BJ (cell line): ENCODE measurements around the gene PORCN. TPM values are rescaled to one million over a fixed set of nuclear protein-coding genes. Genes with fewer than 3 reads are reported as not detected.

ENCODE experiments used
- CTCF ChIA-PET: fragments of 350-600 bp; formaldehyde crosslinking; extraction: SDS; loops from one replicate; lab custom pipeline; 2021; ENCODE audit warnings: antibody characterized with exemption, inconsistent platforms; lab: Yijun Ruan, JAX
- POLR2A ChIA-PET: fragments of 300-600 bp; sonication (Branson Sonifier 250); formaldehyde crosslinking; extraction: SDS; loops from one replicate; lab custom pipeline; 2021; ENCODE audit warnings: antibody characterized with exemption; lab: Charles Lee
- DNase-seq: peaks from one replicate; pipeline ENCODE4 v3.0.0-alpha.2; 2011; ENCODE audit warnings: low read depth
- H3K27me3 ChIP-seq: 2 replicates; pipeline ENCODE4 v1.6.0; 2011; ENCODE audit warnings: low read length; ENCODE audit not compliant: control insufficient read depth, insufficient read depth
- H3K36me3 ChIP-seq: 2 replicates; pipeline ENCODE4 v1.5.1; 2011; ENCODE audit warnings: low read length; ENCODE audit not compliant: control insufficient read depth, insufficient read depth
- H3K4me3 ChIP-seq: 2 replicates; pipeline ENCODE4 v1.5.1; 2011; ENCODE audit warnings: low read depth, mild to moderate bottlenecking, control low read depth, low read length
- CTCF ChIP-seq: IDR thresholded peaks from 2 replicates; pipeline ENCODE4 v1.5.1; 2011; ENCODE audit warnings: low read depth, mild to moderate bottlenecking, control low read depth, inconsistent platforms, low read length, moderate library complexity; ENCODE audit not compliant: insufficient read depth
- polyA plus RNA-seq: library from polyadenylated mRNA; depleted of rRNA; stranded (reverse); fragments of >200 nt; gene quantifications from 2 replicates; pipeline ENCODE4 v1.2.3, GENCODE V29; 2011

The PORCN gene
- polyA plus RNA-seq, 1 experiment, result 18.0 TPM

GRCh38 chrX:48490661-48491060 is 18.1 kb upstream of the PORCN start:
- CTCF ChIA-PET, result interaction anchor here (0.6 kb wide), 1 partner anchor 165 kb away, joined by 3 read pairs; no protein-coding TSS in a partner anchor
- Histone ChIP-seq H3K27me3 (no peaks in the 10 kb centered on the region), H3K4me3 (no peak overlapping the region), H3K36me3 (no peaks in the 10 kb centered on the region)
- POLR2A ChIA-PET, result no interaction called here
- no peak for DNase-seq
- TF ChIP-seq CTCF, result no peak

- CTCF ChIA-PET, result interaction anchor here (1.1 kb wide), 1 partner anchor 17 kb away, joined by 3 read pairs; no protein-coding TSS in a partner anchor
- H3K36me3 ChIP-seq, result no peaks in the 10 kb centered on the region
- POLR2A ChIA-PET, result no interaction called here
- H3K4me3 ChIP-seq, result no peak overlapping the region
- no peaks in the 10 kb centered on the region for H3K27me3 ChIP-seq
- DNase-seq, result no peak
- no peak for TF ChIP-seq CTCF
Measured at GRCh38 chrX:48491809-48492208, 17.0 kb upstream of the PORCN start.

- POLR2A ChIA-PET, result no interaction called here
- no peak overlapping the region for H3K4me3 ChIP-seq
Measured at GRCh38 chrX:48492293-48492910, 16.4 kb upstream of the PORCN start.

GRCh38 chrX:48493890-48494364 is 14.9 kb upstream of the PORCN start:
- ChIA-PET POLR2A (no interaction called here), CTCF (interaction anchor here (0.8 to 3.2 kb wide), 7 partner anchors 8 to 467 kb away, joined by 3 to 25 read pairs (median 4); no protein-coding TSS in a partner anchor)
- peak; percentile 21; the same call in 1 of the 2 replicates for TF ChIP-seq CTCF
- H3K4me3 ChIP-seq, result no peak overlapping the region
- no peaks in the 10 kb centered on the region for H3K27me3 ChIP-seq
- no peaks in the 10 kb centered on the region for H3K36me3 ChIP-seq
- no peak for DNase-seq

More at GRCh38 chrX:48492293-48492910, 16.4 kb upstream of the PORCN start:
- Histone ChIP-seq H3K36me3 (no peaks in the 10 kb centered on the region), H3K27me3 (no peaks in the 10 kb centered on the region)
- CTCF ChIA-PET, result interaction anchor here (1.1 to 3.2 kb wide), 3 partner anchors 18 to 466 kb away, joined by 3 to 25 read pairs (median 5); no protein-coding TSS in a partner anchor
- no peak for TF ChIP-seq CTCF
- DNase-seq, result no peak

- ChIA-PET CTCF (no interaction called here), POLR2A (no interaction called here)
- DNase-seq, result no peak
- Histone ChIP-seq H3K27me3 (no peaks in the 10 kb centered on the region), H3K4me3 (no peak overlapping the region), H3K36me3 (no peaks in the 10 kb centered on the region)
- no peak for TF ChIP-seq CTCF
Measured at GRCh38 chrX:48496660-48497059, 12.1 kb upstream of the PORCN start.
